Measurements from ENCODE around the gene SGMS1.

DNA sequence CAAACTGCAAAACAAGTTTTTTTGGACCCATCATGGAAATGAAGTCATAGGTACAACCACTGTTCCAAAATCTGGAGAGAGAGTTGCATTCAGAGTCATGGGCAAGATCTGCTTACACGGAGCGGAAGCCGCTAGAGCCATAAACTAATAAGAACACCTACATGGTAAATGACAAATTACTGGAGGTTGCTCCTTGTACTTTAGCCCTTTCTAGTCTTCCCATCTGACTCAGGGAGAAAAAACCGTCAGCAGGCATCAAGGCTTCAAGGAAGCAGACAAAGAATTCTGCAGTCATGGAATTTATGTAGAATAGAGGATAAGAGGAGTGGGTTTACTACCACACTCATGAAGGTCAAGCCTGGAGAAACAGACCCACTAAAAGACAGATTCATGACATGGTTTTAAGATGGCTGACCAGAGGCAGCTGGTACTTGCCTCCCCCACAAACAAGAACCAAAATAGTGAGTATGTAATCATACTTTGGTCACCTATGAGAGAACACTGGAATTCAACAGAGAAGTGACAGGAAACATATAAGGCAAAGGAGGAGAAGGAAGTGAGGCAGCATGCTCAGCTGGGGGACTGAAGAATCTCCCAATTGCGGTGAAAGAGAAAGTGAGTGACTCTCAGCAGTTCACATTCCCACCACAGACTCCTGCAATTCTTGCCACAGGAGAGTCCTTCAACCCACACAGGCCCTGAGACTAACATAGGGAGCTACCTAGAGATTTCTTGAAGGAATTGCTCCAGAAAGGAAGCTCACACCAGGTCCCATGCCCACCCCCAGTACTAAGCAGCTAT is 330.0 kb downstream of the SGMS1 start:
- no peak for TF ChIP-seq CTCF (IDR thresholded peaks at IDR 0.05)
- no peak for TF ChIP-seq ZFX (IDR thresholded peaks at IDR 0.05; ENCODE audit: borderline replicate concordance)
